GM23338 (cell line): Measurements from ENCODE around the gene GIGYF2.

ENCODE experiments used
- CTCF ChIP-seq, 2 experiments: fragments of 200-600 bp in 1 of 2; sonication (generic) in 1 of 2; conservative IDR thresholded peaks; 2 replicates each; pipeline versions ENCODE4 v1.5.1 to v1.6.1; 2016 to 2017; ENCODE audit warnings: antibody characterized with exemption in 2 of 2, low read depth in 2 of 2, mild to moderate bottlenecking in 2 of 2, moderate library complexity in 1 of 2
- EZH2 ChIP-seq: fragments of 200-600 bp; sonication (generic); IDR thresholded peaks from one replicate; pipeline ENCODE4 v1.8.0; 2017; ENCODE audit warnings: antibody characterized with exemption, mild to moderate bottlenecking, low read depth; ENCODE audit not compliant: unreplicated experiment
- EZH2phosphoT487 ChIP-seq: fragments of 200-600 bp; sonication (generic); IDR thresholded peaks from one replicate; pipeline ENCODE4 v1.8.1; 2018; ENCODE audit warnings: antibody characterized with exemption; ENCODE audit not compliant: unreplicated experiment
- POLR2AphosphoS5 ChIP-seq: IDR thresholded peaks from 2 replicates; pipeline ENCODE4 v1.6.1; 2016; ENCODE audit warnings: antibody characterized with exemption, low read depth
- TF ChIP-seq, protein P1 (sequence below): IDR thresholded peaks from one replicate; pipeline ENCODE4 v1.6.1; 2018; ENCODE audit warnings: antibody characterized with exemption; ENCODE audit not compliant: unreplicated experiment

GRCh38 chr2:232707076-232707475 lies 9.9 kb downstream of the GIGYF2 start:
- TF ChIP-seq CTCF (conservative IDR thresholded peaks at IDR 0.05; ENCODE audit: low read depth in 2 of 2), result no peak
- TF ChIP-seq EZH2, result no peak
- no peak for TF ChIP-seq EZH2phosphoT487
- TF ChIP-seq POLR2AphosphoS5, result no peak
- TF ChIP-seq, protein P1, sequence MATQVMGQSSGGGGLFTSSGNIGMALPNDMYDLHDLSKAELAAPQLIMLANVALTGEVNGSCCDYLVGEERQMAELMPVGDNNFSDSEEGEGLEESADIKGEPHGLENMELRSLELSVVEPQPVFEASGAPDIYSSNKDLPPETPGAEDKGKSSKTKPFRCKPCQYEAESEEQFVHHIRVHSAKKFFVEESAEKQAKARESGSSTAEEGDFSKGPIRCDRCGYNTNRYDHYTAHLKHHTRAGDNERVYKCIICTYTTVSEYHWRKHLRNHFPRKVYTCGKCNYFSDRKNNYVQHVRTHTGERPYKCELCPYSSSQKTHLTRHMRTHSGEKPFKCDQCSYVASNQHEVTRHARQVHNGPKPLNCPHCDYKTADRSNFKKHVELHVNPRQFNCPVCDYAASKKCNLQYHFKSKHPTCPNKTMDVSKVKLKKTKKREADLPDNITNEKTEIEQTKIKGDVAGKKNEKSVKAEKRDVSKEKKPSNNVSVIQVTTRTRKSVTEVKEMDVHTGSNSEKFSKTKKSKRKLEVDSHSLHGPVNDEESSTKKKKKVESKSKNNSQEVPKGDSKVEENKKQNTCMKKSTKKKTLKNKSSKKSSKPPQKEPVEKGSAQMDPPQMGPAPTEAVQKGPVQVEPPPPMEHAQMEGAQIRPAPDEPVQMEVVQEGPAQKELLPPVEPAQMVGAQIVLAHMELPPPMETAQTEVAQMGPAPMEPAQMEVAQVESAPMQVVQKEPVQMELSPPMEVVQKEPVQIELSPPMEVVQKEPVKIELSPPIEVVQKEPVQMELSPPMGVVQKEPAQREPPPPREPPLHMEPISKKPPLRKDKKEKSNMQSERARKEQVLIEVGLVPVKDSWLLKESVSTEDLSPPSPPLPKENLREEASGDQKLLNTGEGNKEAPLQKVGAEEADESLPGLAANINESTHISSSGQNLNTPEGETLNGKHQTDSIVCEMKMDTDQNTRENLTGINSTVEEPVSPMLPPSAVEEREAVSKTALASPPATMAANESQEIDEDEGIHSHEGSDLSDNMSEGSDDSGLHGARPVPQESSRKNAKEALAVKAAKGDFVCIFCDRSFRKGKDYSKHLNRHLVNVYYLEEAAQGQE, result no peak
